GM18519 (cell line): ENCODE measurements around the gene TRAF6.

Experiments
- ATAC-seq: cut with Tn5 transposase; IDR thresholded peaks from one replicate; pipeline ENCODE4 v1.9.1; 2021; ENCODE audit warnings: mild to moderate bottlenecking, moderate library complexity; ENCODE audit not compliant: unreplicated experiment, low FRiP score

The TRAF6 gene

GRCh38 chr11:36437413-36437812, 72.7 kb downstream of the TRAF6 start:
- ATAC-seq: no peak
